ENCODE data around the gene IFIT3.
"Not testable (repeated sequence)": the region's sequence is repeated elsewhere in the genome, so short reads cannot be mapped to it uniquely, and the experiment has no call there.

IFIT3 gene

DNA sequence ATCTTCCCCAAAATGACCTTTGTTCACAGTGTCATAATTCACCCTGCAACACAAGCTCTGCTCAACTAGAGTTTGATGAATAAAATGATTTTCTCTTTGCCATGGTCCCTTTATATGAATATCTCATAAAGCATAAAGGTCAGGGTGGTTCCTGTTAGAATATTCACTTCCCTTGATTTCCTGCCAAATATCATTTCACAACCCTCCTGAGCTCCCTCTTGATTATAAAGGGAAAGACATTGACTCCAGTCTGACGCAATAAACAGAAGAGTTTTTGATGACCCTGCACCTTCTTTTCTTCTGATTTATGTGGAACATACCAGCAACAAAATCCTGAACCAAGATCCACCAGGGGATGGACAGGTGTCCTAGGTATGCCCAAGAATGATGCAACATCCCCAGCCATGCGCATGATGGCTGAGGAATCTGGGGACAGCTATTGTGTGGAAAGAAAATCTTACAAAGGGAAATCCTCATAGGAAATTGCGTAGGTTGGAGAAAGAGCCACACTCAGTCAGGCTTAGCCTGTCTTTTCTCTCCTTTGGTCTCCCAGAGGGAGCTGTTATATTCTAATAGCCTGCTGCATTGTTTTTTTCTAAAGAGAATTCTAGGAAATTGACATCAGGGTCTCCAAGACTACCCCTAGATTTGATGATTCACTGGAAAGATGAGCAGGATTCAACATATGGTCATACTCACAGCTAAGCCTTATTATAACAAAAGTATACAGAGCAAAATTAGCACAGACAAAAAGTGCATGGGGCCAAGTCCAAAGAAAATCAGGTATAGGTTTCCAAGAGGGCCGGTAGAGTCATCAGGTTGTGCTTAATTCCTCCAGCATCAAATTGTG is 18.8 kb downstream of the IFIT3 start:
- no peak for DNase-seq (ENCODE audit: extremely low read depth, low read depth)
- no peak for TF ChIP-seq CTCF (IDR thresholded peaks at IDR 0.05; ENCODE audit: low read depth, low read length)

DNA sequence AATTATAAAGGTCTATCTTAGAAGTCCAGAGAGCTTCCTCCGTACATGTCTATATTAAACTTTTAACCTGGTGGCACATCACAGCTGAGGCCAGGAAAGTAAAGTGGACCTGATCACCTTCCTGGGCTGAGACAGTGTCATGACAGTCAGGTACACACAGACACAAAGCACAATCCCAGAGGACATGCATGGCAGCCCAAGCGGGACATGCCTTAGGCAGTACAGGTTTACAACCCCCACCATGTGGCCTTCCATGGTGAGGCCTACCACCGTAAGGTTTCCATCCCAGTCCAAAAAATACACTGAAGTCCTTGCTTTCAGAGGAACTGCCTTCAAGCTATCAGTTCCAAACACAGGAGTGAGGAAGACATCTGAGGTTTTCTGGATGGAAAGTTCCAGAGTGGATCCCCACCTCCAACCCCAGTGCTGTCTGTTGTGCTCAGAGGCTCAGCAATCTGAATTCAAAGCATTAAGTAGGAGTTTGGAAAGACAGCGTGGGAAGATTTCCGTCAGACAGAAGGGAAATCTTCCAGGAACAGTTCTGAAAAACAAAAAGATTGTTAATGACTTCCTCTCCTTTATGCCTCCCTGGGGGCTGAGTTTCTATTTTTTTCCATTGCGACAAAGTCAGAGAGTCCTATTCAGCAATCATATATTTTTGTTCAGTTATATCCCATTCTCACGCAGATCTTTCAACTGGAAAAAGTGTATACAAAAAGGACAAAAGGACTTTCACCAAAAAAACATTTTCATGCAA is 20.1 kb downstream of the IFIT3 start:
- TF ChIP-seq CTCF (IDR thresholded peaks at IDR 0.05; ENCODE audit: low read depth, low read length), result no peak
- DNase-seq (ENCODE audit: extremely low read depth, low read depth), result no peak

GRCh38 chr10:89348481-89348880 is 20.7 kb downstream of the IFIT3 start:
- no peak for DNase-seq (ENCODE audit: extremely low read depth, low read depth)
- TF ChIP-seq CTCF (IDR thresholded peaks at IDR 0.05; ENCODE audit: low read depth, low read length), result no peak

- no peak for TF ChIP-seq CTCF (IDR thresholded peaks at IDR 0.05; ENCODE audit: low read depth, low read length)
- DNase-seq (ENCODE audit: extremely low read depth, low read depth), result no peak
Observed at GRCh38 chr10:89348975-89349374, 21.2 kb downstream of the IFIT3 start.

GRCh38 chr10:89350631-89351315 is 23.0 kb downstream of the IFIT3 start:
- DNase-seq (ENCODE audit: extremely low read depth, low read depth), result not testable (repeated sequence)

- no peak for TF ChIP-seq CTCF (IDR thresholded peaks at IDR 0.05; ENCODE audit: low read depth, low read length)
- DNase-seq (ENCODE audit: extremely low read depth, low read depth), result no peak
Observed at GRCh38 chr10:89351412-89351779, 23.6 kb downstream of the IFIT3 start.

- TF ChIP-seq CTCF (IDR thresholded peaks at IDR 0.05; ENCODE audit: low read depth, low read length), result no peak
- DNase-seq (ENCODE audit: extremely low read depth, low read depth), result peak; percentile 87
Observed at GRCh38 chr10:89351780-89352597, 24.2 kb downstream of the IFIT3 start.
